HuH-7 (cell line): ENCODE results near the gene RASGEF1C.

Source experiments
- DNase-seq: peaks from one replicate; pipeline ENCODE4 v3.0.0; 2011; ENCODE audit warnings: low spot score

Gene RASGEF1C

GRCh38 chr5:180209137-180209581 lies at the start of gene RASGEF1C:
TSS of gene RASGEF1C (minus strand) at chr5:180209211. CDS start at chr5:180138052, 71,159 bp downstream.
- peak; percentile 86 for DNase-seq

GRCh38 chr5:180253036-180253824 lies 44.2 kb upstream of the RASGEF1C start:
- DNase-seq = no peak

GRCh38 chr5:180251887-180252286 lies 42.9 kb upstream of the RASGEF1C start:
- DNase-seq = no peak

GRCh38 chr5:180251141-180251540 lies 42.1 kb upstream of the RASGEF1C start:
- no peak for DNase-seq

- no peak for DNase-seq
These were observed 41.3 kb upstream of the RASGEF1C start for GRCh38 chr5:180250329-180250728.

GRCh38 chr5:180241600-180241999 lies 32.6 kb upstream of the RASGEF1C start:
- DNase-seq = no peak

GRCh38 chr5:180238631-180239030 lies 29.6 kb upstream of the RASGEF1C start:
- no peak for DNase-seq

GRCh38 chr5:180235846-180236245 lies 26.8 kb upstream of the RASGEF1C start:
- DNase-seq = no peak

- DNase-seq = no peak
These were observed 26.1 kb upstream of the RASGEF1C start for GRCh38 chr5:180235077-180235476.

GRCh38 chr5:180234271-180234670 lies 25.3 kb upstream of the RASGEF1C start:
- no peak for DNase-seq

- no peak for DNase-seq
These were observed 24.7 kb upstream of the RASGEF1C start for GRCh38 chr5:180233729-180234128.

GRCh38 chr5:180230017-180230416 lies 21.0 kb upstream of the RASGEF1C start:
- DNase-seq = no peak

- DNase-seq = no peak
These were observed 13.0 kb upstream of the RASGEF1C start for GRCh38 chr5:180222056-180222455.

- DNase-seq = no peak
These were observed 8.8 kb upstream of the RASGEF1C start for GRCh38 chr5:180217797-180218196.

- DNase-seq = no peak
These were observed 7.7 kb upstream of the RASGEF1C start for GRCh38 chr5:180216646-180217171.

GRCh38 chr5:180215783-180216630 lies 7.0 kb upstream of the RASGEF1C start:
- DNase-seq = no peak

- DNase-seq = no peak
These were observed 6.1 kb upstream of the RASGEF1C start for GRCh38 chr5:180214870-180215770.

GRCh38 chr5:180213657-180214207 lies 4.7 kb upstream of the RASGEF1C start:
- no peak for DNase-seq

GRCh38 chr5:180213256-180213600 lies 4.2 kb upstream of the RASGEF1C start:
- DNase-seq = no peak

GRCh38 chr5:180212363-180213255 lies 3.6 kb upstream of the RASGEF1C start:
- no peak for DNase-seq

- DNase-seq = no peak
These were observed 2.7 kb upstream of the RASGEF1C start for GRCh38 chr5:180211761-180212035.
